Rectal smooth muscle tissue (tissue), 1 donor: Measurements from ENCODE around the gene FAM210B.
"Not testable (repeated sequence)": the region's sequence is repeated elsewhere in the genome, so short reads cannot be mapped to it uniquely, and the experiment has no call there.

Experiments used
- H3K27ac ChIP-seq: one replicate; pipeline ENCODE4 v1.7.0; 2013; ENCODE audit warnings: low read depth, low read length, inconsistent platforms
- H3K27me3 ChIP-seq: one replicate; pipeline ENCODE4 v1.7.0; 2013; ENCODE audit warnings: low read length; ENCODE audit not compliant: control insufficient read depth, insufficient read depth
- H3K36me3 ChIP-seq: one replicate; pipeline ENCODE4 v1.7.0; 2013; ENCODE audit warnings: low read length; ENCODE audit not compliant: control insufficient read depth, insufficient read depth
- H3K4me1 ChIP-seq: one replicate; pipeline ENCODE4 v1.7.0; 2013; ENCODE audit warnings: low read length; ENCODE audit not compliant: control insufficient read depth, insufficient read depth
- H3K4me3 ChIP-seq: one replicate; pipeline ENCODE4 v1.7.0; 2013; ENCODE audit warnings: low read length
- H3K9ac ChIP-seq: one replicate; pipeline ENCODE4 v1.7.0; 2013; ENCODE audit warnings: low read length

Gene FAM210B

DNA sequence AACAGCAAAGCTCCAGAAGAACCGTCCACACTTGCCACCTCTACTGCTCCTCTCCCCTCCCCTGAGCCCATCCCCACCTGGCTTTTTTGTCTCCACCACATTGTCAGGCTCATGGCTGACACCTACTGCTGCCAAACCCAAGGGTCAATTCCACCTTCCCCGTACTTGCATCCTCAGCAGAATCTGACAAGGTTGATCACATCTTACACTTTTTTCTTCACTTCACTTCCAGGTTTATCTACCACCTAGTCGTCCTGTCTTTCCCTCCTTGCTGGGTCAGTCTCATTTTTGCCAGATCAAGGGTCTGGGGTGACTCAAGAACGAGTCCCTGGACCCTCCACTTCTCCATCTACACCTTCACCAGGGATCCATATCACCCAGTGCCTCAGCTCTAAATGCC lies 30.1 kb downstream of the FAM210B start:
- H3K9ac ChIP-seq = no peak overlapping the region
- peaks cover 4% of the 10 kb centered on the region for H3K4me1 ChIP-seq
- H3K27me3 ChIP-seq = no peaks in the 10 kb centered on the region
- no peak overlapping the region for H3K4me3 ChIP-seq
- H3K36me3 ChIP-seq = no peaks in the 10 kb centered on the region
- no peak overlapping the region for H3K27ac ChIP-seq

DNA sequence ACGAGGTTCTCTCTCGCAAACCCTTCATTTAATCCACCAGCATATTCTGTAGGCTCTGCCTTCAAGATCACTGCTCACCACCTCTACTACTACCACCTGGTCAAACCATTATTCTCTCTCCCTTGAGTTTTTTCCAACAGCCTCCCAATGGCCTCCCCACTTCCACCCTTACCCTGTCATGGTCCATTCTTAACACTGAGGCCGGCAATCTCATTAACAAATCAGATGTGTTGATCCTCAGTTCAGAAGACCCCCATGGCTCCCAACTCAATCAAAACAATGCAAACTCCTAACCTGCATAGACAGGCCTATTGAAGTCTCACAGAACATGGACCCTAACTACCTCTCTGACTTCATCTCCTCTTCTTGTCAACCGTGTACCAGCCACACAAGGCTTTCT lies 31.0 kb downstream of the FAM210B start:
- H3K4me1 ChIP-seq = peaks cover 5% of the 10 kb centered on the region
- H3K4me3 ChIP-seq = no peak overlapping the region
- H3K36me3 ChIP-seq = no peaks in the 10 kb centered on the region
- no peaks in the 10 kb centered on the region for H3K27me3 ChIP-seq
- H3K27ac ChIP-seq = no peak overlapping the region
- H3K9ac ChIP-seq = no peak overlapping the region

DNA sequence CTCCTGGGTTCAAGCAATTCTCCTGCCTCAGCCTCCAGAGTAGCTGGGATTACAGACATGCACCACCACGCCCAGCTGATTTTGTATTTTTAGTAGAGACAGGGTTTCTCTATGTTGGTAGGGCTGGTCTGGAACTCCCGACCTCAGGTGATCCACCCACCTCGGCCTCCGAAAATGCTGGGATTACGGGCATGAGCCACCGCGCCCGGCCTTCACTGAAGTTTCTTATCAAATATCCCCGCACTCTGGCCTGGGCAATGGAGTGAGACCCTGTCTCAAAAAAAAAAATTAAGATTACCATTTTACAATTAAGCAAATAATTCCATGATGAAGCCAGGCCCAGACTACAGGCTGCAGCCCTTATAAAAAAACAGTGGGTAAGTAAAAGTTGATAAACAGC lies 31.6 kb downstream of the FAM210B start:
- H3K36me3 ChIP-seq, H3K27ac ChIP-seq, H3K9ac ChIP-seq, H3K4me3 ChIP-seq, H3K4me1 ChIP-seq, H3K27me3 ChIP-seq: not testable (repeated sequence)

DNA sequence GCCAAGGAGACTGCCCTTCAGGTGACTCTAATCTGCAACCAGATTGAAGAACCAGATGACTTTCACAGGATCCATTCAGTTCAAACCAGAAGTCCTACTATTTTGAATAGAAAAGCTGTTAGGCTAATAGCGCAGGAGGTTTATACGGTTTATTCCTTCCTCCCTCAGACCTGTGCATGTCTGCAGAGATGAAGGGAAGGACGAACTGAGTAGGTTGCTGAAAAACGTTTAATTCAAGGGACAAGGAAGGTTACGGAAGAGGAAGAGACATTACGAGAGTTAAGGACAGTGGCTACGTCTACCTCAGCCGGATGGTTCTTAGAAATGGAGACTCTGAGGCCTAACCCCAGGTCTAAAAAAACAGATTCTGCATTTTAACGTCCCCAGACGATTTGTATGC lies 32.3 kb downstream of the FAM210B start:
- no peaks in the 10 kb centered on the region for H3K27me3 ChIP-seq
- peaks cover 5% of the 10 kb centered on the region for H3K4me1 ChIP-seq
- H3K4me3 ChIP-seq = peak overlapping the region; percentile 87
- H3K27ac ChIP-seq = no peak overlapping the region
- H3K36me3 ChIP-seq = peaks cover 5% of the 10 kb centered on the region
- H3K9ac ChIP-seq = no peak overlapping the region

- Histone ChIP-seq H3K36me3 (peaks cover 5% of the 10 kb centered on the region), H3K4me3 (peak overlapping the region; percentile 87), H3K27me3 (no peaks in the 10 kb centered on the region), H3K4me1 (peaks cover 5% of the 10 kb centered on the region), H3K27ac (peak overlapping the region; percentile 95), H3K9ac (no peak overlapping the region)
These were observed 32.9 kb downstream of the FAM210B start for GRCh38 chr20:56391596-56392131.

GRCh38 chr20:56392132-56392880 lies 33.5 kb downstream of the FAM210B start, which contains the start of the genes AURKA and CSTF1:
TSS of gene AURKA (minus strand) at chr20:56392215. CDS start at chr20:56388197, 4,018 bp downstream.
TSS of gene CSTF1 (plus strand) at chr20:56392645. CDS start at chr20:56395553, 2,908 bp downstream.
- H3K27me3 ChIP-seq = no peaks in the 10 kb centered on the region
- H3K4me1 ChIP-seq = peaks cover 5% of the 10 kb centered on the region
- H3K9ac ChIP-seq = peak within 1 kb of the TSS; percentile 95
- peak within 1 kb of the TSS; percentile 100 for H3K4me3 ChIP-seq
- H3K27ac ChIP-seq = peak within 1 kb of the TSS; percentile 95
- peaks cover 11% of the 10 kb centered on the region for H3K36me3 ChIP-seq

- peaks cover 16% of the 10 kb centered on the region for H3K36me3 ChIP-seq
- H3K27ac ChIP-seq = peak overlapping the region; percentile 95
- H3K4me1 ChIP-seq = peaks cover 5% of the 10 kb centered on the region
- H3K4me3 ChIP-seq = peak overlapping the region; percentile 100
- peak overlapping the region; percentile 95 for H3K9ac ChIP-seq
- no peaks in the 10 kb centered on the region for H3K27me3 ChIP-seq
These were observed 34.2 kb downstream of the FAM210B start for GRCh38 chr20:56392881-56393482.

DNA sequence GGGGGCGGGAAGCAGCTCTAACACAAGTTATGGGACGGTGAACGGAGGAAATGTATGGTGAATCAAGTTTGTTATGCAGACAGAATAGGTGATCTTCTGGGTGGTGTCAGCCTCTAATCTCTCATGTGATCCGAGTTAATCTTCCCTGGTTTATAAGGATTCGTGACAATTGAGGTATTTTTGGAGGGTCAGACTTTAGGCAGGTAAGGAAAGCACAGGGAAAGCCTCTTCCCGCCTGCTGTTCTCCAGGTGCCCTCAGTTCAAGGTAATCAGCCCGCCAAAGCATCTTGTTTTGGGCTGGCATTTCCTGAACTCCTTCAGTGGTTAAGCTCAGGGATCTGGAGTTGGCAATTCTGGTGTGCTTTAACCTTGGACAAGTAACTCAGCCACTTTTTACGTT lies 34.9 kb downstream of the FAM210B start:
- Histone ChIP-seq H3K9ac (no peak overlapping the region), H3K36me3 (peaks cover 16% of the 10 kb centered on the region), H3K4me1 (peaks cover 5% of the 10 kb centered on the region), H3K4me3 (peak overlapping the region; percentile 100), H3K27me3 (no peaks in the 10 kb centered on the region), H3K27ac (no peak overlapping the region)

DNA sequence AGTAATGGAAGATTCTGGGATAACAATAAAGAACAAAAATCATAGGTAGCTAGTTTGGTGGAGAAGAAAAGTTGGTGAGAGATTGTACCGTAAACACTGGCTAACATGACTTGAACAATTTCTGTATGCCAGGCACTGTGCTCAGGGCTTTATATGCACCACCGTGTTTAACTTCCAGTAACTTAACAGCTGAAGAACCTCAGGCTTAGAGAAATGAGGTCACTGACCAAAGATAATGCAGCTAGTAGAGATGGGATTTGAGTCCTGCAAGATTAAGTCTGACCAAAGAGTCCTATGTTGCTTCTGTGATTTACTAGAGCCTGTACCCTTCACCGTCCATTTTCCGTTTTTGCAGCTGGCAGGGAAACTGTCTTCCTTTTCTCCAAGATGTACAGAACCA lies 36.4 kb downstream of the FAM210B start:
- no peak overlapping the region for H3K4me3 ChIP-seq
- H3K9ac ChIP-seq = no peak overlapping the region
- H3K27me3 ChIP-seq = no peaks in the 10 kb centered on the region
- peaks cover 24% of the 10 kb centered on the region for H3K36me3 ChIP-seq
- H3K4me1 ChIP-seq = peaks cover 5% of the 10 kb centered on the region
- H3K27ac ChIP-seq = no peak overlapping the region

DNA sequence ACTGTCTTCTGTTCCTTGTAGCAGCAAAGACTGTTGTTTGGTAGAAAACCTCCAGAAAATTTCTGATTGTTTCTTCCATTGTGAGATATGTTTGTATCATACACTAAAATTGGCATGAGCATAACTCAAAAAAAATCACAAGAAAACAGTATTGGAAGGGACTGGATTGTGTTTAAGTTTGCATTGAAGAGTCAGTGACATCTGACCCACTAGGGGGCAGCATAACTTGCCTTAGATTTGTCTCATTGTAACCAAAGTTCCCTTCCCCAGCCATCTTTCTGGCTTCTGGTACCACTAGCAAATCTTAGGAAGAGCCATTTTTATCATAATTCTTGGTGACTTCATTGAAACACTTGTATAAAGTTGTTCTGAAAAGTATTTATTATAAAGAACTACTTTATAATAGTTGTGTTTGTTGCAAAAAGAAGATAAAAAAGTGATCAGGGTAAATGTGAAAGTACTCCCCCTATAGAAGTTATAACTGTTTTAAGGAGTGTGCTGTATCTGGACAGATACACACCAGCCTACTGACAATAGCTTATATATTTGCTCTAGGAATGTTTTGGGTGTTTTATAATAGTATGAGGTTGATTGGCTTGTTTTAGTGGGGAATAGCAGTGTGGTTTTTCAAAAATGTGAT lies 41.3 kb downstream of the FAM210B start:
- Histone ChIP-seq H3K27me3 (no peaks in the 10 kb centered on the region), H3K4me1 (no peaks in the 10 kb centered on the region), H3K9ac (no peak overlapping the region), H3K27ac (no peak overlapping the region), H3K4me3 (no peak overlapping the region), H3K36me3 (peaks cover 34% of the 10 kb centered on the region)

DNA sequence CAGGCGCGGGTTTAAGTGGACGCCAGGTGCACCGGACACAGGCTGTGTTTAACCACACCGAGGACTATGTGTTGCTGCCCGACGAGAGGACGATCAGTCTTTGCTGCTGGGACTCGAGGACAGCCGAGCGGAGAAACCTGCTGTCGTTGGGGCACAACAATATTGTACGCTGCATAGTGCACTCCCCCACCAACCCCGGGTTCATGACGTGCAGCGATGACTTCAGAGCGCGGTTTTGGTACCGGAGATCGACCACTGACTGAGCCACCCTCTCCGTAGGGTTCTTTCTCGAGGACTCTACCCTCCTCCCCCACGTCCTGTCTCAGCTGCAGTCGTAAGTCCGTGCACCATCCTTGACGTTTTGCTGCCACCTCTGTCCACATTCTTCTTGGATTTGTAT lies 44.7 kb downstream of the FAM210B start:
- Histone ChIP-seq H3K27ac (no peak overlapping the region), H3K4me1 (no peaks in the 10 kb centered on the region), H3K4me3 (no peak overlapping the region), H3K9ac (no peak overlapping the region), H3K36me3 (peaks cover 27% of the 10 kb centered on the region), H3K27me3 (no peaks in the 10 kb centered on the region)

DNA sequence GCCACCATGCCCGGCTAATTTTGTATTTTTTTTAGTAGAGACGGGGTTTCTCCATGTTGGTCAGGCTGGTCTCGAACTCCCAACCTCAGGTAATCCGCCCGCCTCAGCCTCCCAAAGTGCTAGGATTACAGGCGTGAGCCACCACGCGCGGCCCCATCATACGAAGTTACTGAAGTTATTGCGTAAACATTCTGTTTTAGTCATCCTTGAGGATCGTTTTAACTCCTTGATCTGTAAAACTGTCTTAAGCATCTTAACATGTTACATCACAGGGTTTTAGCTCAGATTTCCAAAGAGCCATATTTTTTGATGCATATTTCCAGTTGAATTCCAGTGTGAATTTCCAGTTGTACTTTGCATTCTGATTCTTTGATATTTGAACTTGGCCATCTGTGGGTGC lies 46.6 kb downstream of the FAM210B start:
- H3K9ac ChIP-seq, H3K27me3 ChIP-seq, H3K27ac ChIP-seq, H3K4me1 ChIP-seq, H3K4me3 ChIP-seq: not testable (repeated sequence)
- peaks cover 19% of the 10 kb centered on the region for H3K36me3 ChIP-seq
